K562 (cell line): ENCODE measurements around the gene MRPS6. TPM values are rescaled to one million over a fixed set of nuclear protein-coding genes. Genes with fewer than 3 reads are reported as not detected.

Source experiments
- ATAC-seq: fragments of 200-7000 bp; cut with Tn5 transposase; 3 replicates; pipeline ENCODE4 v1.9.1; 2020; ENCODE audit warnings: moderate library complexity
- BruUV-seq: library from RNA; stranded (reverse); fragments of 400-500 nt; replicated peaks from 2 replicates; lab custom pipeline; 2021; lab: Mats Ljungman, UMichigan
- CTCF ChIA-PET: fragments of 300-600 bp; formaldehyde crosslinking; extraction: SDS; loops from one replicate; lab custom pipeline; 2021; ENCODE audit warnings: low intra/inter-chr PET ratio; lab: Yijun Ruan, JAX
- POLR2A ChIA-PET: fragments of 300-600, 350-650 bp; sonication (Branson Sonifier 250); formaldehyde crosslinking; extraction: SDS; loops from one replicate; lab custom pipeline; 2021; ENCODE audit warnings: antibody characterized with exemption, inconsistent platforms; lab: Yijun Ruan, JAX
- DNase-seq, 4 experiments: peaks; one replicate each; pipeline versions ENCODE4 v3.0.0 to v3.0.0-alpha.2; 2011 to 2018; ENCODE audit warnings: low spot score in 3 of 4, mixed read lengths in 3 of 4; ENCODE audit errors: extremely low read depth in 1 of 4
- FAIRE-seq: peaks from 2 replicates; lab custom pipeline; 2011; peaks lifted over from hg19 to GRCh38; lab: Jason Lieb, UNC
- H2AFZ ChIP-seq: 2 replicates; pipeline ENCODE4 v1.6.0; 2011; ENCODE audit warnings: low read depth, low read length, control low read depth, inconsistent platforms
- H3K27ac ChIP-seq: fragments of 200-600 bp; 3 replicates; pipeline ENCODE4 v1.8.0; 2011; ENCODE audit warnings: low read depth, mild to moderate bottlenecking, control low read depth, inconsistent platforms, low read length, moderate library complexity, mixed read lengths; ENCODE audit errors: extremely low read depth
- H3K27me3 ChIP-seq, 2 experiments: fragments of 300-600 bp in 1 of 2; 2 replicates in 1 of 2; 3 replicates in 1 of 2; pipeline versions ENCODE4 v1.6.0 to v1.8.0; 2011; ENCODE audit warnings: inconsistent platforms in 2 of 2, low read length in 2 of 2, mild to moderate bottlenecking in 1 of 2, mixed read lengths in 1 of 2, moderate library complexity in 1 of 2; ENCODE audit not compliant: control insufficient read depth in 2 of 2, insufficient read depth in 2 of 2
- H3K36me3 ChIP-seq: fragments of 300-600 bp; 3 replicates; pipeline ENCODE4 v1.8.0; 2011; ENCODE audit warnings: mild to moderate bottlenecking, low read length, inconsistent platforms; ENCODE audit not compliant: control insufficient read depth, insufficient read depth
- H3K4me1 ChIP-seq, 2 experiments: fragments of 200-600 bp in 1 of 2; replicated peaks in 1 of 2; 2 replicates in 1 of 2; 3 replicates in 1 of 2; pipeline versions ENCODE4 v1.5.1 to v1.8.0; 2011; ENCODE audit warnings: inconsistent platforms in 2 of 2, low read length in 2 of 2, mild to moderate bottlenecking in 1 of 2, mixed read lengths in 1 of 2, moderate library complexity in 1 of 2; ENCODE audit not compliant: control insufficient read depth in 2 of 2, insufficient read depth in 2 of 2
- H3K4me2 ChIP-seq: 2 replicates; pipeline ENCODE4 v1.6.1; 2011; ENCODE audit warnings: low read length, control low read depth, inconsistent platforms, mixed read lengths; ENCODE audit not compliant: insufficient read depth
- H3K4me3 ChIP-seq: fragments of 200-600 bp; sonication (generic), shearing (Covaris generic); 2 replicates; pipeline ENCODE4 v1.5.1; 2016; ENCODE audit warnings: control low read depth, inconsistent platforms
- H3K79me2 ChIP-seq: fragments of 200-600 bp; 3 replicates; pipeline ENCODE4 v1.8.0; 2011; ENCODE audit warnings: low read length, inconsistent platforms; ENCODE audit not compliant: control insufficient read depth, insufficient read depth
- H3K9ac ChIP-seq, 2 experiments: 2 replicates each; pipeline versions ENCODE4 v1.6.0 to v1.6.1; 2011; ENCODE audit warnings: low read depth in 2 of 2, low read length in 2 of 2, control low read depth in 1 of 2, inconsistent platforms in 1 of 2, mild to moderate bottlenecking in 1 of 2, mixed read lengths in 1 of 2; ENCODE audit not compliant: insufficient read depth in 1 of 2
- H3K9me1 ChIP-seq: one replicate; pipeline ENCODE4 v1.6.0; 2011; ENCODE audit warnings: inconsistent platforms, mild to moderate bottlenecking, low read length, moderate library complexity; ENCODE audit not compliant: control insufficient read depth, insufficient read depth
- H3K9me3 ChIP-seq: replicated peaks from 2 replicates; pipeline ENCODE4 v1.5.1; 2011; ENCODE audit warnings: low read depth, low read length, inconsistent platforms; ENCODE audit not compliant: control insufficient read depth, insufficient read depth
- H4K20me1 ChIP-seq: replicated peaks from 2 replicates; pipeline ENCODE4 v1.6.1; 2011; ENCODE audit warnings: low read length, inconsistent platforms, mixed read lengths; ENCODE audit not compliant: control insufficient read depth, insufficient read depth
- GABPB1 ChIP-seq: sonication (generic); formaldehyde crosslinking; IDR thresholded peaks from 2 replicates; pipeline ENCODE4 v1.8.0; 2022; ENCODE audit warnings: mild to moderate bottlenecking, missing genetic modification reagents
- JUN ChIP-seq, 2 experiments: sonication (generic) in 1 of 2; formaldehyde crosslinking in 1 of 2; IDR thresholded peaks; 2 replicates each; pipeline versions ENCODE4 v1.6.1 to v1.8.0; 2012 to 2022; ENCODE audit warnings: borderline replicate concordance in 2 of 2, mild to moderate bottlenecking in 2 of 2, improper control_type of control experiment in 1 of 2, low read depth in 1 of 2, low read length in 1 of 2, missing genetic modification reagents in 1 of 2
- NFE2L1 ChIP-seq: fragments of 450-650 bp; IDR thresholded peaks from 2 replicates; pipeline ENCODE4 v1.6.1; 2016; ENCODE audit warnings: missing genetic modification characterization, low read depth, mild to moderate bottlenecking, missing compliant biosample characterization, moderate library complexity, borderline replicate concordance
- NR2C1 ChIP-seq, 2 experiments: fragments of 450-650 bp; IDR thresholded peaks; 2 replicates each; pipeline ENCODE4 v1.6.1; 2017; ENCODE audit warnings: mild to moderate bottlenecking in 2 of 2, antibody characterized with exemption in 1 of 2, inconsistent platforms in 1 of 2, missing compliant biosample characterization in 1 of 2, missing genetic modification characterization in 1 of 2
- PML ChIP-seq: IDR thresholded peaks from 2 replicates; pipeline ENCODE4 v1.6.1; 2012; ENCODE audit warnings: low read length, inconsistent platforms
- RBM39 ChIP-seq: fragments of 200-400 bp; formaldehyde crosslinking; optimal IDR thresholded peaks from 2 replicates; pipeline ENCODE3; 2018; ENCODE audit warnings: low read depth, low read length
- TSC22D4 ChIP-seq: fragments of 450-650 bp; IDR thresholded peaks from 2 replicates; pipeline ENCODE4 v1.6.1; 2016; ENCODE audit warnings: missing genetic modification characterization, missing biosample characterization, control low read depth
- WGBS: fragments of 100-300 bp; shearing (Covaris generic); methylation state at CpG from one replicate; pipeline ENCODE4 v1.1.6; 2016; ENCODE audit warnings: low coverage, mixed read lengths; ENCODE audit not compliant: insufficient coverage; ENCODE audit errors: missing lambda C conversion rate; 5-methylcytosine and 5-hydroxymethylcytosine counted together
- in situ Hi-C: fragments of 300-500 bp; cut with MboI; formaldehyde crosslinking; loops from 4 replicates; pipeline ENCODE4 v1.15.0; 2018; ENCODE audit warnings: inconsistent platforms, mixed read lengths
- intact Hi-C: fragments of 100-400 bp; cut with micrococcal nuclease; formaldehyde crosslinking; loops from 2 replicates; pipeline ENCODE4 v1.14.2; 2022
- polyA plus RNA-seq, 8 experiments: library from polyadenylated mRNA; depleted of rRNA in 4 of 8; stranded (reverse) in 5 of 8; unstranded in 3 of 8; fragments of >200 nt; fragmentation: Nextera tagmentation in 2 of 8; fragmentation: Illumina TruSeq in 1 of 8; extraction: Ambion mirVana in 2 of 8; extraction: Trizol in 1 of 8; gene quantifications; 2 replicates each; pipeline versions ENCODE4 v1.2.1 to v1.2.3, GENCODE V29; 2011 to 2014; ENCODE audit warnings: inconsistent platforms in 1 of 8, missing spikeins in 1 of 8
- total RNA-seq, 7 experiments: library from RNA; depleted of rRNA in 6 of 7; stranded (reverse); fragments of >200 nt in 6 of 7; fragmentation: Illumina TruSeq in 2 of 7; extraction: Trizol in 2 of 7; gene quantifications; 2 replicates each; pipeline versions ENCODE4 v1.2.1 to v1.2.3, GENCODE V29; 2011 to 2021; ENCODE audit warnings: low replicate concordance in 1 of 7
- TF ChIP-seq, protein P1 (sequence below): sonication (generic); formaldehyde crosslinking; IDR thresholded peaks from 2 replicates; pipeline ENCODE4 v1.8.1; 2023; ENCODE audit warnings: mild to moderate bottlenecking, missing genetic modification reagents
- TF ChIP-seq, protein P2 (sequence below): fragments of 450-650 bp; IDR thresholded peaks from 2 replicates; pipeline ENCODE4 v1.6.1; 2016; ENCODE audit warnings: low read depth, mild to moderate bottlenecking, moderate library complexity

Gene MRPS6
- total and polyA plus RNA-seq, 9 of the 15 experiments (the other 6 are each of a cell fraction or from before 2014, with no cell fraction given): 26.1 to 72.0 (median 39.3) TPM

DNA sequence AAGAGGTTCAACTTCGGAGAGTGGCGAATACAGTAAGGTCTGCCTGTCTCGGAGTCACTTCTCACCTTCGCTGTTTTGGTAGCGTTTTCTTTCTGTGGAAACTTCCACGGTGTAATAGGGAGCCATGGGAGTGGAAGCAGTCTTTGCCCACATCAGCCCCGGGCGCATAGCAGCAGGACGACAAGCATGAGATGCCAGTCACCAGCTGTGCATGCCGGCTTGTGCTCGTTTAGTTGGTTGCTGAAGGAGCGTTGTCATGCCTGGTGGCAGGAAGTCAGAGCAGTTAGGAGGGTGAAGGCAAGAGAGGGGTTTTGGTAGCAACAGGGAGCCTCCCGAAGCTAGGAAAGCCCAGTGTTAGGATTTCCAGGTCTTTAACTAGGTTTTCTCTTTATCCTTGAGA, 58.8 kb downstream of the MRPS6 start:
- POLR2A ChIA-PET: interaction anchor here (0.5 to 1.7 kb wide), 4 partner anchors 11 to 124 kb away, joined by 3 to 5 read pairs (median 4); no protein-coding TSS in a partner anchor
- Histone ChIP-seq H3K27ac (no peak overlapping the region), H3K36me3 (peaks cover 28% of the 10 kb centered on the region; the same call in 2 of the 3 replicates), H3K27me3 (no peaks in the 10 kb centered on the region), H2AFZ (no peak overlapping the region), H3K4me1 (peaks cover 3 to 17% of the 10 kb centered on the region in 2 experiments; a peak in 3 of 5 replicates)
- intact Hi-C loops: no loop called here
- 98% methylated on average over 13 of the region's 13 CpGs for WGBS
- no peak for ATAC-seq
- TF ChIP-seq, protein P1, sequence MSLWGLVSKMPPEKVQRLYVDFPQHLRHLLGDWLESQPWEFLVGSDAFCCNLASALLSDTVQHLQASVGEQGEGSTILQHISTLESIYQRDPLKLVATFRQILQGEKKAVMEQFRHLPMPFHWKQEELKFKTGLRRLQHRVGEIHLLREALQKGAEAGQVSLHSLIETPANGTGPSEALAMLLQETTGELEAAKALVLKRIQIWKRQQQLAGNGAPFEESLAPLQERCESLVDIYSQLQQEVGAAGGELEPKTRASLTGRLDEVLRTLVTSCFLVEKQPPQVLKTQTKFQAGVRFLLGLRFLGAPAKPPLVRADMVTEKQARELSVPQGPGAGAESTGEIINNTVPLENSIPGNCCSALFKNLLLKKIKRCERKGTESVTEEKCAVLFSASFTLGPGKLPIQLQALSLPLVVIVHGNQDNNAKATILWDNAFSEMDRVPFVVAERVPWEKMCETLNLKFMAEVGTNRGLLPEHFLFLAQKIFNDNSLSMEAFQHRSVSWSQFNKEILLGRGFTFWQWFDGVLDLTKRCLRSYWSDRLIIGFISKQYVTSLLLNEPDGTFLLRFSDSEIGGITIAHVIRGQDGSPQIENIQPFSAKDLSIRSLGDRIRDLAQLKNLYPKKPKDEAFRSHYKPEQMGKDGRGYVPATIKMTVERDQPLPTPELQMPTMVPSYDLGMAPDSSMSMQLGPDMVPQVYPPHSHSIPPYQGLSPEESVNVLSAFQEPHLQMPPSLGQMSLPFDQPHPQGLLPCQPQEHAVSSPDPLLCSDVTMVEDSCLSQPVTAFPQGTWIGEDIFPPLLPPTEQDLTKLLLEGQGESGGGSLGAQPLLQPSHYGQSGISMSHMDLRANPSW (CRISPR knock-in tag): no peak
- TF ChIP-seq, protein P2, sequence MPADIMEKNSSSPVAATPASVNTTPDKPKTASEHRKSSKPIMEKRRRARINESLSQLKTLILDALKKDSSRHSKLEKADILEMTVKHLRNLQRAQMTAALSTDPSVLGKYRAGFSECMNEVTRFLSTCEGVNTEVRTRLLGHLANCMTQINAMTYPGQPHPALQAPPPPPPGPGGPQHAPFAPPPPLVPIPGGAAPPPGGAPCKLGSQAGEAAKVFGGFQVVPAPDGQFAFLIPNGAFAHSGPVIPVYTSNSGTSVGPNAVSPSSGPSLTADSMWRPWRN: no peak
- TF ChIP-seq NFE2L1 (no peak), JUN (IDR thresholded peaks at IDR 0.05; ENCODE audit: borderline replicate concordance, low read depth, low read length) (no peak), JUN (CRISPR knock-in tag; IDR thresholded peaks at IDR 0.05; ENCODE audit: borderline replicate concordance) (no peak), GABPB1 (CRISPR knock-in tag) (no peak), NR2C1 (IDR thresholded peaks at IDR 0.05) (no peak), NR2C1 (tag; IDR thresholded peaks at IDR 0.05) (no peak), RBM39 (no peak), PML (no peak), TSC22D4 (tag) (no peak)
- TF ChIP-seq, all 486 proteins: peak for 0
- CTCF ChIA-PET: no interaction called here
- Histone ChIP-seq H3K79me2 (peaks cover 51% of the 10 kb centered on the region), H4K20me1 (no peaks in the 10 kb centered on the region), H3K9me3 (no peaks in the 10 kb centered on the region), H3K4me3 (no peak overlapping the region), H3K9me1 (peaks cover 3% of the 10 kb centered on the region), H3K9ac (no peak overlapping the region), H3K4me2 (no peak overlapping the region)
- DNase-seq: no peak
- no peak for FAIRE-seq
- no TSS peak for BruUV-seq
- in situ Hi-C loops: no loop called here
